Activated CD4-positive, CD25-positive, alpha-beta regulatory T cell treated with anti-CD3 and anti-CD28 coated beads, Interleukin-2, amount 50 U/mL, for 16 hours (primary cell): ENCODE measurements around the gene YTHDF1.
A peak's percentile ranks its signal among the peaks of the same experiment; 100 is the strongest.

Experiments used
- DNase-seq: peaks from one replicate; pipeline ENCODE4 v3.0.0-alpha.2; 2020; ENCODE audit warnings: low read depth, low spot score

Gene YTHDF1

GRCh38 chr20:63186528-63187316 lies 29.2 kb downstream of the YTHDF1 start:
- DNase-seq: no peak

GRCh38 chr20:63186084-63186483 lies 29.8 kb downstream of the YTHDF1 start:
- DNase-seq: no peak

GRCh38 chr20:63185215-63185796 lies 30.6 kb downstream of the YTHDF1 start:
- no peak for DNase-seq

GRCh38 chr20:63183422-63184146 lies 32.3 kb downstream of the YTHDF1 start:
- no peak for DNase-seq

- no peak for DNase-seq
These were observed 33.0 kb downstream of the YTHDF1 start for GRCh38 chr20:63182946-63183415.

GRCh38 chr20:63182425-63182824 lies 33.5 kb downstream of the YTHDF1 start:
- DNase-seq: no peak

- no peak for DNase-seq
These were observed 34.7 kb downstream of the YTHDF1 start for GRCh38 chr20:63181226-63181625.

GRCh38 chr20:63180569-63181185 lies 35.3 kb downstream of the YTHDF1 start:
- no peak for DNase-seq

- no peak for DNase-seq
These were observed 36.0 kb downstream of the YTHDF1 start for GRCh38 chr20:63179687-63180568.

- DNase-seq: peak; percentile 33
These were observed 36.8 kb downstream of the YTHDF1 start for GRCh38 chr20:63178889-63179686.

GRCh38 chr20:63178446-63178820 lies 37.5 kb downstream of the YTHDF1 start:
- no peak for DNase-seq

GRCh38 chr20:63177785-63178445 lies 38.0 kb downstream of the YTHDF1 start:
- no peak for DNase-seq

GRCh38 chr20:63177134-63177784 lies 38.7 kb downstream of the YTHDF1 start:
- DNase-seq: no peak

- no peak for DNase-seq
These were observed 39.4 kb downstream of the YTHDF1 start for GRCh38 chr20:63176427-63177133.

GRCh38 chr20:63176034-63176426 lies 39.9 kb downstream of the YTHDF1 start:
- no peak for DNase-seq

GRCh38 chr20:63175038-63175895 lies 40.7 kb downstream of the YTHDF1 start:
- no peak for DNase-seq

- no peak for DNase-seq
These were observed 41.5 kb downstream of the YTHDF1 start for GRCh38 chr20:63174309-63175037.
